22Rv1 (cell line): Measurements from ENCODE around the gene TECPR1.

Source experiments
- ZFX ChIP-seq: fragments of 450-650 bp; IDR thresholded peaks from 2 replicates; pipeline ENCODE4 v1.6.1; 2017; ENCODE audit warnings: antibody characterized with exemption, borderline replicate concordance
- TF ChIP-seq, protein P1 (sequence below): fragments of 450-650 bp; IDR thresholded peaks from 2 replicates; pipeline ENCODE4 v1.5.1; 2017; ENCODE audit warnings: mild to moderate bottlenecking

- TF ChIP-seq, protein P1, sequence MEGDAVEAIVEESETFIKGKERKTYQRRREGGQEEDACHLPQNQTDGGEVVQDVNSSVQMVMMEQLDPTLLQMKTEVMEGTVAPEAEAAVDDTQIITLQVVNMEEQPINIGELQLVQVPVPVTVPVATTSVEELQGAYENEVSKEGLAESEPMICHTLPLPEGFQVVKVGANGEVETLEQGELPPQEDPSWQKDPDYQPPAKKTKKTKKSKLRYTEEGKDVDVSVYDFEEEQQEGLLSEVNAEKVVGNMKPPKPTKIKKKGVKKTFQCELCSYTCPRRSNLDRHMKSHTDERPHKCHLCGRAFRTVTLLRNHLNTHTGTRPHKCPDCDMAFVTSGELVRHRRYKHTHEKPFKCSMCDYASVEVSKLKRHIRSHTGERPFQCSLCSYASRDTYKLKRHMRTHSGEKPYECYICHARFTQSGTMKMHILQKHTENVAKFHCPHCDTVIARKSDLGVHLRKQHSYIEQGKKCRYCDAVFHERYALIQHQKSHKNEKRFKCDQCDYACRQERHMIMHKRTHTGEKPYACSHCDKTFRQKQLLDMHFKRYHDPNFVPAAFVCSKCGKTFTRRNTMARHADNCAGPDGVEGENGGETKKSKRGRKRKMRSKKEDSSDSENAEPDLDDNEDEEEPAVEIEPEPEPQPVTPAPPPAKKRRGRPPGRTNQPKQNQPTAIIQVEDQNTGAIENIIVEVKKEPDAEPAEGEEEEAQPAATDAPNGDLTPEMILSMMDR: no peak
- TF ChIP-seq ZFX: no peak
Measured at GRCh38 chr7:98242934-98243333, 9.1 kb downstream of the TECPR1 start.
